ENCODE results near the gene SPSB3. TPM values are rescaled to one million over a fixed set of nuclear protein-coding genes. Genes with fewer than 3 reads are reported as not detected.

SPSB3 gene
- total RNA-seq, 1 donor from 2014 or later = 51.2 TPM

- no peaks in the 10 kb centered on the region for H3K9me3 Mint-ChIP-seq
- TF ChIP-seq CTCF (conservative IDR thresholded peaks at IDR 0.05) = no peak
- H3K27me3 Mint-ChIP-seq = no peaks in the 10 kb centered on the region
- DNase-seq (ENCODE audit: extremely low spot score, unreplicated experiment) = no peak
- no peak overlapping the region for H3K4me3 Mint-ChIP-seq
- no peaks in the 10 kb centered on the region for H3K4me1 Mint-ChIP-seq (ENCODE audit: unreplicated experiment)
- H3K36me3 Mint-ChIP-seq = peaks cover 3% of the 10 kb centered on the region
- H3K27ac Mint-ChIP-seq = no peak overlapping the region
Observed at GRCh38 chr16:1792836-1793577, 10.6 kb upstream of the SPSB3 start.

GRCh38 chr16:1791943-1792812, 9.8 kb upstream of the SPSB3 start:
- peak; percentile 68 for DNase-seq (ENCODE audit: extremely low spot score, unreplicated experiment)
- no peaks in the 10 kb centered on the region for H3K27me3 Mint-ChIP-seq
- no peaks in the 10 kb centered on the region for H3K9me3 Mint-ChIP-seq
- peaks cover 2% of the 10 kb centered on the region for H3K36me3 Mint-ChIP-seq
- H3K4me3 Mint-ChIP-seq = no peak overlapping the region
- H3K27ac Mint-ChIP-seq = no peak overlapping the region
- TF ChIP-seq CTCF (conservative IDR thresholded peaks at IDR 0.05) = no peak
- no peaks in the 10 kb centered on the region for H3K4me1 Mint-ChIP-seq (ENCODE audit: unreplicated experiment)

GRCh38 chr16:1791256-1791942, 9.0 kb upstream of the SPSB3 start:
- Mint-ChIP-seq H3K27ac (no peak overlapping the region), H3K9me3 (no peaks in the 10 kb centered on the region), H3K4me1 (ENCODE audit: unreplicated experiment) (no peaks in the 10 kb centered on the region), H3K27me3 (no peaks in the 10 kb centered on the region), H3K4me3 (no peak overlapping the region), H3K36me3 (no peaks in the 10 kb centered on the region)
- DNase-seq (ENCODE audit: extremely low spot score, unreplicated experiment) = no peak
- no peak for TF ChIP-seq CTCF (conservative IDR thresholded peaks at IDR 0.05)

- Mint-ChIP-seq H3K9me3 (no peaks in the 10 kb centered on the region), H3K4me3 (no peak overlapping the region), H3K27me3 (no peaks in the 10 kb centered on the region), H3K36me3 (no peaks in the 10 kb centered on the region), H3K4me1 (ENCODE audit: unreplicated experiment) (no peaks in the 10 kb centered on the region), H3K27ac (no peak overlapping the region)
- DNase-seq (ENCODE audit: extremely low spot score, unreplicated experiment) = no peak
- no peak for TF ChIP-seq CTCF (conservative IDR thresholded peaks at IDR 0.05)
Observed at GRCh38 chr16:1790611-1791255, 8.4 kb upstream of the SPSB3 start.

- TF ChIP-seq CTCF (conservative IDR thresholded peaks at IDR 0.05) = no peak
- no peaks in the 10 kb centered on the region for H3K27me3 Mint-ChIP-seq
- no peak overlapping the region for H3K4me3 Mint-ChIP-seq
- H3K4me1 Mint-ChIP-seq (ENCODE audit: unreplicated experiment) = no peaks in the 10 kb centered on the region
- H3K36me3 Mint-ChIP-seq = no peaks in the 10 kb centered on the region
- H3K27ac Mint-ChIP-seq = no peak overlapping the region
- no peaks in the 10 kb centered on the region for H3K9me3 Mint-ChIP-seq
- DNase-seq (ENCODE audit: extremely low spot score, unreplicated experiment) = no peak
Observed at GRCh38 chr16:1790261-1790610, 7.9 kb upstream of the SPSB3 start.
